GM12872 (cell line): Measurements from ENCODE around the gene RABL3.

Experiments used
- CTCF ChIP-seq: IDR thresholded peaks from 3 replicates; pipeline ENCODE4 v1.5.1; 2011; ENCODE audit warnings: low read depth, mild to moderate bottlenecking, low read length, moderate library complexity; ENCODE audit not compliant: insufficient read depth

RABL3 gene

GRCh38 chr3:120637851-120638559 is 104.3 kb downstream of the RABL3 start:
- no peak for TF ChIP-seq CTCF

GRCh38 chr3:120636795-120637401 is 105.4 kb downstream of the RABL3 start:
- no peak for TF ChIP-seq CTCF
